Natural killer cell (primary cell): Measurements from ENCODE around the gene KHNYN. TPM values are rescaled to one million over a fixed set of nuclear protein-coding genes. Genes with fewer than 3 reads are reported as not detected.

Experiments
- ATAC-seq, 3 donors: fragments of 150-1000 bp in 2 of 3; fragments of 200-7000 bp in 1 of 3; cut with Tn5 transposase; 1 replicate in 1 of 3; 2 replicates in 2 of 3; pipeline ENCODE4 v1.10.0; 2021; ENCODE audit warnings: mild to moderate bottlenecking in 2 of 3, moderate library complexity in 2 of 3
- DNase-seq, 2 donors: peaks; one replicate each; pipeline versions ENCODE4 v3.0.0 to v3.0.0-alpha.2; 2013 to 2021; ENCODE audit warnings: mixed read lengths in 1 of 2
- H3K27ac ChIP-seq: one replicate; pipeline ENCODE4 v1.5.1; 2013; ENCODE audit warnings: mild to moderate bottlenecking, low read length
- H3K27me3 ChIP-seq: one replicate; pipeline ENCODE4 v1.6.1; 2013; ENCODE audit warnings: low read length; ENCODE audit not compliant: control insufficient read depth, insufficient read depth
- H3K36me3 ChIP-seq: one replicate; pipeline ENCODE4 v1.6.1; 2013; ENCODE audit warnings: low read length; ENCODE audit not compliant: control insufficient read depth, insufficient read depth
- H3K4me1 ChIP-seq: one replicate; pipeline ENCODE4 v1.6.1; 2013; ENCODE audit warnings: low read length; ENCODE audit not compliant: control insufficient read depth, insufficient read depth
- H3K4me3 ChIP-seq: one replicate; pipeline ENCODE4 v1.5.1; 2013; ENCODE audit warnings: low read length
- H3K9me3 ChIP-seq: one replicate; pipeline ENCODE4 v1.6.1; 2013; ENCODE audit warnings: low read length; ENCODE audit not compliant: control insufficient read depth, insufficient read depth
- H3K27ac Mint-ChIP-seq, 2 donors: one replicate each; pipeline ENCODE4 v1.8.0; 2022; ENCODE audit warnings: mild to moderate bottlenecking in 2 of 2, mixed read lengths in 2 of 2, moderate library complexity in 1 of 2
- H3K27me3 Mint-ChIP-seq, 2 donors: one replicate each; pipeline ENCODE4 v1.8.0; 2022; ENCODE audit warnings: low read depth in 2 of 2, mixed read lengths in 2 of 2
- H3K36me3 Mint-ChIP-seq: one replicate; pipeline ENCODE4 v1.8.0; 2022; ENCODE audit warnings: mixed read lengths
- H3K4me1 Mint-ChIP-seq, 2 donors: one replicate each; pipeline ENCODE4 v1.8.0; 2022; ENCODE audit warnings: mixed read lengths in 2 of 2
- H3K4me3 Mint-ChIP-seq: one replicate; pipeline ENCODE4 v1.8.0; 2022; ENCODE audit warnings: mild to moderate bottlenecking, moderate library complexity, mixed read lengths
- H3K9me3 Mint-ChIP-seq, 2 donors: one replicate each; pipeline ENCODE4 v1.8.0; 2022; ENCODE audit warnings: mixed read lengths in 2 of 2
- WGBS: methylation state at CpG from one replicate; pipeline ENCODE4 v1.1.7; 2013; ENCODE audit warnings: missing lambda C conversion rate; ENCODE audit not compliant: insufficient coverage; 5-methylcytosine and 5-hydroxymethylcytosine counted together
- intact Hi-C: fragments of 100-400 bp; cut with micrococcal nuclease; formaldehyde crosslinking; loops from one replicate; pipeline ENCODE4 v1.14.2; 2022
- total RNA-seq, 4 donors: library from RNA; stranded (reverse); fragments of 120-200 nt in 1 of 4; gene quantifications; one replicate each; pipeline versions ENCODE4 v1.2.3 to v1.2.4, GENCODE V29; 2013 to 2022
- TF ChIP-seq, protein P1 (sequence below): fragments of 200-600 bp; IDR thresholded peaks from one replicate; pipeline ENCODE4 v1.8.0; 2022; ENCODE audit warnings: antibody characterized with exemption

KHNYN gene
- total RNA-seq, 3 donors from 2014 or later (not counting 1 experiment from before 2014, with no cell fraction given) = 106 to 141 (median 116) TPM

DNA sequence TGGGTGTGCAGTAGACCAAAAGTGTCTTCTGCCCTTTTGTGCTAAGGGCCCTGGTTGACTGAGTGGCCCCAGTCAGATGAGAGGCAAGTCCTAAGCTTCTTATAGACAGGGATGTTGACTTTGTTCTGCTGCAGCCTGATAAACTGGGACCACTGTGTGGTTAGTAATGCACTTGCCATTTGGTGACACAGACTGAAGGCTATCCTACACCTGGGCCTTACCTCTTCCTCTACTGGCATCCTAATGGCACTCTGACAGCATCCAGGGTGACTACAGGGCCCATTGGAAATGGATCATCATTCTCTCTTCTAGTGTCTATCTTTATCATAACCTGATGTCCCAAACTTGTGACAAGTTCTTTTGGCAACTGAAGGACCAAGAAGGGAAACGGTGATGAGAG lies 9.5 kb downstream of the KHNYN start:
- no peaks in the 10 kb centered on the region for H3K36me3 Mint-ChIP-seq
- no peak overlapping the region for H3K4me3 ChIP-seq
- H3K9me3 ChIP-seq = no peaks in the 10 kb centered on the region
- H3K27ac ChIP-seq = no peak overlapping the region
- peaks cover 50% of the 10 kb centered on the region for H3K36me3 ChIP-seq
- peak overlapping the region; percentile 42 for H3K4me3 Mint-ChIP-seq
- H3K9me3 Mint-ChIP-seq = no peaks in the 10 kb centered on the region
- TF ChIP-seq, protein P1, sequence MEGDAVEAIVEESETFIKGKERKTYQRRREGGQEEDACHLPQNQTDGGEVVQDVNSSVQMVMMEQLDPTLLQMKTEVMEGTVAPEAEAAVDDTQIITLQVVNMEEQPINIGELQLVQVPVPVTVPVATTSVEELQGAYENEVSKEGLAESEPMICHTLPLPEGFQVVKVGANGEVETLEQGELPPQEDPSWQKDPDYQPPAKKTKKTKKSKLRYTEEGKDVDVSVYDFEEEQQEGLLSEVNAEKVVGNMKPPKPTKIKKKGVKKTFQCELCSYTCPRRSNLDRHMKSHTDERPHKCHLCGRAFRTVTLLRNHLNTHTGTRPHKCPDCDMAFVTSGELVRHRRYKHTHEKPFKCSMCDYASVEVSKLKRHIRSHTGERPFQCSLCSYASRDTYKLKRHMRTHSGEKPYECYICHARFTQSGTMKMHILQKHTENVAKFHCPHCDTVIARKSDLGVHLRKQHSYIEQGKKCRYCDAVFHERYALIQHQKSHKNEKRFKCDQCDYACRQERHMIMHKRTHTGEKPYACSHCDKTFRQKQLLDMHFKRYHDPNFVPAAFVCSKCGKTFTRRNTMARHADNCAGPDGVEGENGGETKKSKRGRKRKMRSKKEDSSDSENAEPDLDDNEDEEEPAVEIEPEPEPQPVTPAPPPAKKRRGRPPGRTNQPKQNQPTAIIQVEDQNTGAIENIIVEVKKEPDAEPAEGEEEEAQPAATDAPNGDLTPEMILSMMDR = no peak
- no peaks in the 10 kb centered on the region for H3K27me3 Mint-ChIP-seq
- intact Hi-C loops = loop anchor here (10.0 kb wide), 1 partner anchor 194 kb away; the partner anchor contains the start of gene TINF2
- peaks cover 32% of the 10 kb centered on the region for H3K4me1 ChIP-seq
- DNase-seq = no peak
- peaks cover 46 to 73% of the 10 kb centered on the region in 2 donors for H3K4me1 Mint-ChIP-seq
- peak overlapping the region in 1 of 2 donors; percentile 64 for H3K27ac Mint-ChIP-seq
- ATAC-seq = no peak
- H3K27me3 ChIP-seq = no peaks in the 10 kb centered on the region
- 85% methylated on average over 1 of the region's 1 CpG for WGBS

DNA sequence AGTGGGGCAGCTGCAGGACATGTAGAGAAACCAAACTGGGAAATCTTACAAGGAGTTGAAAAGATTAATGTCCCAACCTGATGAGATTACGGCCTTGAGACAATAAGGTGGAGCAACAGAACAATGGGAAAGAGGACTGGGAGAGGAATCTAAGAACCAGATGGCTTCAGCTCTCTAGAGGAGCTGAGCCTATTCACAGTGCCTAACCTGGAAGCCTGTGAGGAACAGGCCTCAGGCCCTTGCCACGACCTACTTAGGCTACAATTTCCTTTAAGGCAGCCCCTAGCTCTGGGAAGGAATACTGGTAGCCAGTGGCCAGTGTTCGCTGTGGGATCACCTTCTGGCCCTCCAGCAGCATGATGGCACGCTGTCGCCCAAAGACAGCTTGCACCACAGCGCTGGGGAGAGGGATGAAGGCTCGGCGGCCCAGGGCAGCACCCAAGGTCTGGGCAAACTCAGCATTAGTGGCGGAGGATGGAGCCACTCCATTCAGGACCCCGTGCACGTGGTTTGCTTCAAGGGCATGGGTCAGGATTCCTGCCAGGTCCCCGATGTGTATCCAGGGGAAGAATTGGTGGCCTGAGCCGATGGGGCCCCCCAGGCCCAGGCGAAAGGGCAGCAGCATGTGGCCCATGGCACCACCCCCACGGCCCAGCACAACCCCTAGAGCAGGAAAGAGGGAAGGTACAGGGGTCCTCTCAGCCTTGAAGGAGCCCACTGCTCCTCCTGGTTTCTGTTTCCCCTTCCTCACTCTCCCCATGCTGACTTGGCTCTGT lies 10.3 kb downstream of the KHNYN start:
- Mint-ChIP-seq H3K4me3 (peak overlapping the region; percentile 42), H3K9me3 (no peaks in the 10 kb centered on the region), H3K27ac (peak overlapping the region; percentile 97 to 98), H3K36me3 (no peaks in the 10 kb centered on the region), H3K27me3 (no peaks in the 10 kb centered on the region), H3K4me1 (peaks cover 46 to 67% of the 10 kb centered on the region in 2 donors)
- WGBS = 93% methylated on average over 15 of the region's 15 CpGs
- Histone ChIP-seq H3K27ac (no peak overlapping the region), H3K36me3 (peaks cover 49% of the 10 kb centered on the region), H3K9me3 (no peaks in the 10 kb centered on the region), H3K4me3 (no peak overlapping the region), H3K27me3 (no peaks in the 10 kb centered on the region), H3K4me1 (peaks cover 32% of the 10 kb centered on the region)
- DNase-seq = no peak
- TF ChIP-seq, protein P1 = no peak
- intact Hi-C loops = loop anchor here (5.0 to 10.0 kb wide), 3 partner anchors 192 to 235 kb away; partner anchors contain the start of genes GZMB and TINF2
- ATAC-seq = no peak

DNA sequence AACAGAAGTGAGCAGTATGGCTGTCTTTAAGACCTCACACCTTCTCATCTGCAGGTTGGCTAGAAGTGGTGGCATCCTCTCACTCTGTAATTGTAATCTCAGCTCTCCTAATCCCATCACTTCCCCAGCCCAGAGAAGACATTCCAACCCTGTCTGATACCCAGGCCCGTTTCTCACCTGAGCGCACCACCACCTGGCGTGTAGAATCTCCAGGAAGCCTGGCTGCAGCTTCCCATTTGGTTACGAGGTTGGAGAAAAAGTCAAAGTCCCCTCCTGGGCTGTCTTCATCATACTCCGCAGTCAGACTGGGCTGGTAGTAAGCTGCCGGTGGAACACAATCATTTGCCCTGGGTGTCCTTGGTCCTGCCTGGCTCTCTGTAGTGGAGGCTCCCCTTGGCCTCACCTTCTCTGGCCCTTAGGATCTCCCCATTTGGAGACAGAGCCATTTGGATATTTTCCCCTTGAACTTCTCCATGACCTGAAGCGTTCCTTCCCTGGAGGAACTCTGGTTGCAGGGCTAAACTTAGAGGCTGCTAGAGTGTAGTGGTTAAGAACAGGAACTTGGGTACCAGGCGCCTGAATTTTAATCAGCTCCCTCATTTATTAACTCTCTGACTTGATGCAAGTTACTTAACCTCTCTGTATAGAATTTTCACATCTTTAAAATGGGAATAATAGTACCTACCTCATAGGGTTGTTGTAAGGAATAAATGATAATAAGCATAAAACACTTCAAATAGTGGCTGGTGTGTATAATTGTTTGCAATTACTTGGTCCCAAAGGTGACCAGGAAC lies 11.0 kb downstream of the KHNYN start:
- WGBS = 85% methylated on average over 7 of the region's 8 CpGs
- peaks cover 32% of the 10 kb centered on the region for H3K4me1 ChIP-seq
- H3K27ac ChIP-seq = no peak overlapping the region
- no peak for ATAC-seq
- Mint-ChIP-seq H3K4me3 (peak overlapping the region; percentile 91), H3K9me3 (no peaks in the 10 kb centered on the region), H3K4me1 (peaks cover 46 to 60% of the 10 kb centered on the region in 2 donors), H3K27ac (peak overlapping the region; percentile 97 to 98), H3K36me3 (no peaks in the 10 kb centered on the region), H3K27me3 (no peaks in the 10 kb centered on the region)
- no peaks in the 10 kb centered on the region for H3K27me3 ChIP-seq
- intact Hi-C loops = loop anchor here (5.0 to 10.0 kb wide), 2 partner anchors 191 to 234 kb away; partner anchors contain the start of gene GZMB
- no peak overlapping the region for H3K4me3 ChIP-seq
- peak in 1 of 2 donors; percentile 12 for DNase-seq
- H3K36me3 ChIP-seq = peaks cover 48% of the 10 kb centered on the region
- H3K9me3 ChIP-seq = no peaks in the 10 kb centered on the region
- TF ChIP-seq, protein P1 = no peak
